ENCODE measurements around the gene HCRTR1. TPM values are rescaled to one million over a fixed set of nuclear protein-coding genes. Genes with fewer than 3 reads are reported as not detected.
A peak's percentile ranks its signal among the peaks of the same experiment; 100 is the strongest.

HCRTR1 gene
- total and polyA plus RNA-seq, 10 donors: 0.06 TPM; not detected in 9

GRCh38 chr1:31615939-31616338 is 1.6 kb upstream of the HCRTR1 start:
- Histone ChIP-seq H3K36me3 (no peaks in the 10 kb centered on the region), H3K4me1 (peaks cover 5 to 25% (median 16%) of the 10 kb centered on the region in 6 donors), H3K4me3 (no peak overlapping the region), H3K9me3 (no peaks in the 10 kb centered on the region), H3K27me3 (replicated peaks in 1 of 7) (peaks cover 0 to 37% (median 20%) of the 10 kb centered on the region in 7 donors), H3K27ac (no peak overlapping the region)
- no peak for DNase-seq
- WGBS, 5 donors: 45 to 87% (median 65%) methylated on average over 2 of the region's 2 CpGs
- intact Hi-C loops (cut with DNase I; ENCODE audit: low total_unique reads): no loop called here
- TF ChIP-seq POLR2AphosphoS5 (IDR thresholded peaks at IDR 0.05): no peak
- TF ChIP-seq CTCF (IDR thresholded peaks at IDR 0.05 in 8 of 11, conservative IDR thresholded peaks at IDR 0.05 in 3 of 11): no peak
- TF ChIP-seq POLR2A (IDR thresholded peaks at IDR 0.05): no peak

- no peak overlapping the region for H3K27ac ChIP-seq
- WGBS, 5 donors: 12 to 25% (median 14%) methylated on average over 24 to 56 of the region's 56 CpGs
- peak overlapping the region; percentile 12 to 69 (median 46) for H3K4me3 ChIP-seq
- peak in 10 of 11 experiments; percentile 32 to 90 (median 83) for TF ChIP-seq CTCF (IDR thresholded peaks at IDR 0.05 in 8 of 11, conservative IDR thresholded peaks at IDR 0.05 in 3 of 11)
- peak in 1 of 3 donors; percentile 58 for TF ChIP-seq POLR2AphosphoS5 (IDR thresholded peaks at IDR 0.05)
- TF ChIP-seq POLR2A (IDR thresholded peaks at IDR 0.05): no peak
- intact Hi-C loops (cut with DNase I; ENCODE audit: low total_unique reads): no loop called here
- no peaks in the 10 kb centered on the region for H3K36me3 ChIP-seq
- H3K9me3 ChIP-seq: no peaks in the 10 kb centered on the region
- no peak for DNase-seq
- H3K4me1 ChIP-seq: peaks cover 5 to 25% (median 16%) of the 10 kb centered on the region in 6 donors
- peaks cover 0 to 37% (median 20%) of the 10 kb centered on the region in 7 donors for H3K27me3 ChIP-seq (replicated peaks in 1 of 7)
Observed at GRCh38 chr1:31617916-31618746, 642 bp downstream of the HCRTR1 start.

- Histone ChIP-seq H3K27ac (no peak overlapping the region), H3K36me3 (no peaks in the 10 kb centered on the region), H3K4me3 (no peak overlapping the region), H3K4me1 (peaks cover 5 to 25% (median 16%) of the 10 kb centered on the region in 6 donors), H3K27me3 (replicated peaks in 1 of 7) (peaks cover 0 to 37% (median 20%) of the 10 kb centered on the region in 7 donors), H3K9me3 (no peaks in the 10 kb centered on the region)
- TF ChIP-seq CTCF (IDR thresholded peaks at IDR 0.05 in 8 of 11, conservative IDR thresholded peaks at IDR 0.05 in 3 of 11) (no peak), POLR2AphosphoS5 (IDR thresholded peaks at IDR 0.05) (no peak), POLR2A (IDR thresholded peaks at IDR 0.05) (no peak)
- 72 to 85% (median 76%) methylated on average over 6 to 23 of the region's 23 CpGs for WGBS, 5 donors
- no peak for DNase-seq
- intact Hi-C loops (cut with DNase I; ENCODE audit: low total_unique reads): no loop called here
Observed at GRCh38 chr1:31618916-31619846, 1.7 kb downstream of the HCRTR1 start.

All from spleen (tissue), 11 donors.